ENCODE results near the gene CEMP1.
"Not testable (repeated sequence)": the region's sequence is repeated elsewhere in the genome, so short reads cannot be mapped to it uniquely, and the experiment has no call there.

Gene CEMP1

GRCh38 chr16:2535625-2536013 is 4.4 kb upstream of the CEMP1 start:
- DNase-seq (ENCODE audit: low read depth in 2 of 2): no peak

DNA sequence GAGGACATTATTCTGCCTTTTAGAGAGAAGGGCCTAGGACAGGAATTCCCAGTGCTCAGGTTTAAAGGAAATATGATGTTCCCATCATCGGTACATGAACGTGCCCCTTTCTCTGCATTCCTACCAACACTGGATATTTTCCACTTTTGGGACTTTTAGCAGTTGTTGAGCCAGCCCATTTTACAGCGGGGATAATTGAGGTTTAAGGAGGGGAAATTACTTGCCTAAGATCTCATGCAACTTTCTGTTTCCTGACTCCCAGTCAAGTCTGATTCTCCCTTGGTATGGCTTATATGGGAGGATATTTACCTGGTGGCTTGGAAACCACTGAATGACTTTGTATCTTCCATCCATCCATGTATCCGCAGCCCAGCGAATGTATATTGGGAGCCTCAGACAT is 3.1 kb upstream of the CEMP1 start:
- DNase-seq (ENCODE audit: low read depth in 2 of 2): not testable (repeated sequence)

DNA sequence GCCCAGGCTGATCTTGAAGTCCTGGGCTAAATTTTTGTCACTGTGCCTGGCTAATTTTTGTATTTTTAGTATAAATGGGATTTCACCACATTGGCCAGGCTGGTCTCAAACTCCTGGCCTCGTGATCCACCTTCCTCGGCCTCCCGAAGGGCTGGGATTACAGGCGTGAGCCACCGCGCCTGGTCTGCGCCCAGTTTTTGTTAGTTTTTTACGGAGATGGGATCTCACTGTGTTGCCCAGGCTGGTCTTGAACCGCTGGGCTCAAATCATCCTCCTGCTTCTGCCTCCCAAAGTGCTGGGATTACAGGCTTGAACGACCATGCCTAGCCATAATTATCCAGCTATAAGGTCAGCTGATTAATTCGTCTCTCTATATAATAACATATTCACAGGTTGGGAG is 2.7 kb upstream of the CEMP1 start:
- DNase-seq (ENCODE audit: low read depth in 2 of 2): no peak

- DNase-seq (ENCODE audit: low read depth in 2 of 2): not testable (repeated sequence)
Observed at GRCh38 chr16:2533142-2533755, 2.0 kb upstream of the CEMP1 start.

DNA sequence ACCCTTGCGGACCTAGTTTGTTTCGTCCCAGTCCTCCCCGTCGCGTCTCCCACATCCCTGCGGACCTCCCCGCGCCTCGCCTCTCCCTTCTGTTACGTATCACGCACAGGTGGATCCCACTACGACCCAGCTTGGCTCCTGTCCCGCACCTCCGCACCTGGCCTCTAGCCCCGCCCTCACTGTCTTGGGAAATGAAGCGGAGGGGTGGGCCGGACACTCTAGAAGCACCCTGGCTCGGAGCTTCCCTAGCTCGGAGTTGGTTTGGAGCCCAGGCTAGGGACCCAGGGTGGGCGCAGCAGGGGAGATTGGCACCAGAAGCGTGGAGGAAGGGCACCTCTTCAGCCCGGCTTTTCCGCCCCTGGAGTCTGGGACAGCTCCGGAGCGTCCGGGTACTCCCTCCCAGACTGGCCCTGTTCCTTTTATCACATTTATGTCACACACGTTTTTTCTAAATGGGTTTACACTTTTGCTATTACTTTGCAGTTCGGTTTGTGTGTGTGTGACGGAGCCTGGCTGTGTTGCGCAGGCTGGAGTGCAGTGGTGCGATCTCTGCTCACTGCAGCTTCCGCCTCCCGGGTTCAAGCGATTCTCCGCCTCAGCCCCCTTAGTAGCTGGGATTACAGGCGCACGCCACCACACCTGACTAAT is 1.4 kb upstream of the CEMP1 start:
- DNase-seq (ENCODE audit: low read depth in 2 of 2): no peak

GRCh38 chr16:2531696-2532493 is 687 bp upstream of the CEMP1 start:
- peak; percentile 91 for DNase-seq (ENCODE audit: low read depth in 2 of 2)

DNA sequence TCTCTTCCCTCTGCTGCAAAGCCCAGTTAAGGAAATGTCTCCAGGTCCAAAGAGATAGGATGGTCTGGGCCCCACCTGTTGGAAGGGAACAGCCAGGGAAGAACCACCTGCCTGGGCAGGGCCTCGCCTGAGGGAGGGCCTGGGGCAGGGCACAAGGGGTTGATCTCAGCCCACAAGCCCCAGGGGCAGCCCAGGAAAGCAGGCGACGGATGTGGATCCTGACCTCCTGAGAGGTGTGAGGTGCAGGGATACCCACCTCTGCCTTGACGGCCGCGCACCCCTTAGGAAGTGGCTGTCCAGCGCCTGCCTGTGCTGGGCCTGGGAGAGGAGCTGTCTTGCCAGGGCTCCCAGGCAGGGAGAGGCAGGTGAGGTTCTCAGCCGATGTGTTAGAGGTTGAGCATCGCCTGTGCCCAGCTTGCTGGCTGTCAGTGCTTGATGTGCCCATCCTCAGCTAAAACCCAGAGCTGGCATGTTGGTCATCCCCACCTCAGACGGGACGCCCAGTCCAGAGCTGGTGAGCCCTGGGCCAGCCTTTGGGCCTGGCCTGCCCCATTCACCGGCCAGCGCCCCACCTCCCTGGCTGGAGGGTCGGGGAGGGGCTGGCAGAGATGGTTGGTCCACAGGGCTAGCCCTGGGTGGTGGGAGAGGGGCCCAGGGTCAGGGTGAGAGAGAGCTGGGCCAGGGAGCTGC is 434 bp downstream of the CEMP1 start:
- DNase-seq (ENCODE audit: low read depth in 2 of 2): no peak

DNA sequence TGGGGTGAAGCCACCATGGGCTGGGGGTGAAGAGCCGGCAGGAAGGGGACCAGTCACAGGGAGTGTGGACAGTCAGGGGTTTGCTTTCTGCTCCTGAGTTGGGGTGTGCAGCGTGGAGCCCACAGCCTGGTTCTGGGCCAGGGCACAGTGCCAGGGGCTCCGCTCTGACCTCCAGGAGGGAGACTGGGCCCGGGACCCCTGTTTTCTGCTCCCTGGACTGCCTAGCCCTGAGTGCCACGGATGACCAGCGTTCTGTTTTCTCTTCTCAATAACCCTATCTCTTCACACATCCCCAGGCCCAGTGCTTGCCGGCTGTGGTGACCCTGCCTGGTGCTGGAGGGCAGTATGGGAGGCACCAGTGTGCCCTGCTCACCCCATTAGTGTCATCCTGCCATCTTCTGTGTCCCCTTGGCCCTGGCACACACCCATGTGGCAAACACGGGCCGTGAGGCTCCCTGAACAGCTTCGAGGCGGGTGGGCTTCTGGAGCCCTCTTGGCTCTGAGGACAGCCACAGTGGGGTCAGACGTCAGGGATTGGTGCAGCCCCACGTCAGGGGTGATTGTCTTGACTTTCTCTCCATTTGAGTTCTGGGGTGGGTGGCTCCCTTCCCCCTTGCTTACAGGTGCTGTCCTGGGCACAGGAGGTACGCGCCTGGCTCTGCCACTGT is 1.1 kb downstream of the CEMP1 start:
- no peak for DNase-seq (ENCODE audit: low read depth in 2 of 2)

DNA sequence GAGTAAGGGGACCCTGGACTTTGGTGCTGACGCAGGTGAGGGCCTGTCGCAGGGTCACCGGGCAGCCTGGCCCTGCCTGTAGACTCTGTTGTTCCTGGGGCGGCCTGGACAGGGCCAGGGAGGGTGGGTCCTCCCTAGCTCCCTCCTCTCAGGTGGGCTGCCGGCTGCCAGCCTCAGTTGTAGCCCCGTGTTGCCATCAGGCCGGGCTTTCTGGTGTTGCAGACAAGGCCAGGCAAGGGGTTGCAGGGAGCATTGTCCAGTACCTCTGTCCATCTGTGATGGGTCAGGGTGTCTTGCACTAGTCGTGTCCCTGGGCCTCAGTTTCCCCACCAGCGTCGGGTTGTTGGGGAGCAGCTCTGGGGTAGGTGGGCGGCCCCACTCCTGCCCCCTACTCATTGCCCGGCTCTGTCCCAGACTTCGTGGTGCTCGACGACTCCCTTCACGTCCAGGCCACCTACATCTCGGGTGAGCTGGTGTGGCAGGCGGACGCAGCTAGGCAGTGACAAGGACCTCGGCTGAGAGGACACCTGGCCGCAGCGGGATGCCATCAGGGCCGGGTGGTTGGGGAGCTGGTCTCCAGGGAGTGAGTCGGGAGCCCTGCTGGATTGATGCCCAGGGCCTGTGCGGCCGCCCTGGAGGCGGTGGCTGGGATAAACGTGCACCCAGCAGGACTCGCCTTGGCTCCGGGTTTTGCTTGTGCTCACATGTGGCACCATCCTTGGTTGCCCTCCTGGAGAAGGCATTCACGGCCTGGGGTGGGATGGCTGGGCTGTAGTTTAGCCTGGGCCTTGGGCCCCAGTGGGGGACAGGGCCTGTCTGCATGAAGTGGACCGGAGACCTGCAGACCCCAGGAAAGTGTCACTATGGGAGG is 1.9 kb downstream of the CEMP1 start:
- no peak for DNase-seq (ENCODE audit: low read depth in 2 of 2)

- DNase-seq (ENCODE audit: low read depth in 2 of 2): no peak
Observed at GRCh38 chr16:2528161-2529060, 2.8 kb downstream of the CEMP1 start.

- no peak for DNase-seq (ENCODE audit: low read depth in 2 of 2)
Observed at GRCh38 chr16:2527784-2528100, 3.5 kb downstream of the CEMP1 start.

DNA sequence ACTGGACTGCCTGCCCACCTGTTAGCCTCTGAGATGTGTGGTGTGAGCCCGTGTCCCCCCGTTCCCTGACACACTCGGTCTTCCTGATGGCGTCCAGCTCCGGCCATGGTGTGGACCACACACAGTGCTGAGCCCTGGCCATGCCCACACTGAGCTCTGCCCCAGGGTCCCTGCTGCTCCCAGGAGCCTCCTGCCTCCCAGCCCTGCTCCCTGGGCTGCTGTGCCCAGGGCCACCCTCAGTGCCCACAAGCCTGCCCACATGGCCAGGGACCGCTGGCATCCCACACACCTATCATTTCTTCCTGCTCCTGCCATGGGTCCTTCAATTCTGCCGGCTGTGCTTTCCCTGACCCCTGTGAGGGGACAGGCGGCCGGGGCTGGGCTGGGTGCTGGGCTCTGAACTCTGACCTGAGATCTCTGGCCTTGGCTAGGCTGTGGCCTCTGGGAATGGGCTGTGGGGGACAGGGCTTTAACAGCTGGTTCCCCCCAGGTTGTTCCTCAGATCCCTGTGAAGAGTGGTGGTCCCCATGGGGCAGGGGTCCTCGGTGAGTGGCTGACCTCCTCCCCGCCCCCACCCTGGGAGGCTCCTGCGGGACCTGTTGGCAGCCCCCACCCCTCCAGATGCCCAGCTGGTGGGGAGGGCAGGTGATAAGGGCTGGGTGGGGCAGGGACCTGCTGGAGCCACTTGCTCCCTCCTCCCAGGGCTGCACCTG is 4.0 kb downstream of the CEMP1 start:
- DNase-seq (ENCODE audit: low read depth in 2 of 2): no peak

DNA sequence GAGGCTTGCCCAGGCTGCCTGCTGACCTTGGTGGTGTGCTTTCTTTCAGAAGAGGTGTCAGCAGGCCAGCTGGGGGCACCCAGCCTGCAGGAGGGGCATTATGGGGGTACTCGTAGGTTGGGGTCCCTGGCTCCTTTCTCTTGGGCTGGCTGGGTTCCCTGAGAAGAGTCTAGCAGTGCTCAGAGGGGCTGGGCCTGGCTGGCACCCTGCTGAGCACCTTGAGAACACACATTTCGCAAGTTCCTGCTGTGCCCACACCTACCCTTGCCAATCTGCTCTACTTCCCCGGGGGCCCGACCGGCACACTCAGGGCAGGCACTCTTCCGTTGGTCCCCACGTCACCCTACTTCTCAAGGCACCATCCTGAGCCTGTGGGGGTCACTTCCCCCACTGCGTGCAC is 5.1 kb downstream of the CEMP1 start:
- no peak for DNase-seq (ENCODE audit: low read depth in 2 of 2)

- DNase-seq (ENCODE audit: low read depth in 2 of 2): no peak
Observed at GRCh38 chr16:2524339-2524938, 6.8 kb downstream of the CEMP1 start.

- no peak for DNase-seq (ENCODE audit: low read depth in 2 of 2)
Observed at GRCh38 chr16:2523801-2524231, 7.4 kb downstream of the CEMP1 start.

DNA sequence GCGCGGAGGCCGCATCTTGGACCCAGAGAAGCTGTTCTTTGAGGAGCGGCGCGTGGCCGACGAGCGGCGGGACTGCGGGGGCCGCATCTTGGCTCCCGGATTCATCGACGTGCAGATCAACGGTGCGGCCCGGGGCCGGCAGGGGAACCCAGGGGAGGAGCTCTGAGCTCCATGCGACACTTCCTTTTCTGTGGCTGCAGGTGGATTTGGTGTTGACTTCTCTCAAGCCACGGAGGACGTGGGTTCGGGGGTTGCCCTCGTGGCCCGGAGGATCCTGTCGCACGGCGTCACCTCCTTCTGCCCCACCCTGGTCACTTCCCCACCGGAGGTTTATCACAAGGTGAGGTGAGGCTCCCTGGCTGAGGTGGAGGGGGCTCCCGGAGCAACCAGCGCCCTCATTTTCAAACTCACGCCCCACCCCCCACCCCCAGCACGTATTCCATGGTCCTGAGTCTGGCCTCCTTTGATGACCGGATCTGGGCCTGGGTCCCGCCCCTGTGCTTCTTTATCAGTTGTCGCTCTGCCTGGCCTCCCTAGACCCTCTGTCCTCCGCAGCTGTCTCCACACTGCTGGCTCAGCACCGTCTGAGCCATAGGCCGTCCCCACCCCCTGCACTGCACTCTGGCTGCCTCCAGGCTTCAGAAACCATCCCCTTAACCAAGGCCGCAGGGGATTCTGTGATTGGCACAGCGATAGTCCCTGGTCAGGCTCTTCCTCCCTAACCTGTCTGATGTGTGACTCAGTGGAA is 10.2 kb downstream of the CEMP1 start:
- DNase-seq (ENCODE audit: low read depth in 2 of 2): no peak

DNA sequence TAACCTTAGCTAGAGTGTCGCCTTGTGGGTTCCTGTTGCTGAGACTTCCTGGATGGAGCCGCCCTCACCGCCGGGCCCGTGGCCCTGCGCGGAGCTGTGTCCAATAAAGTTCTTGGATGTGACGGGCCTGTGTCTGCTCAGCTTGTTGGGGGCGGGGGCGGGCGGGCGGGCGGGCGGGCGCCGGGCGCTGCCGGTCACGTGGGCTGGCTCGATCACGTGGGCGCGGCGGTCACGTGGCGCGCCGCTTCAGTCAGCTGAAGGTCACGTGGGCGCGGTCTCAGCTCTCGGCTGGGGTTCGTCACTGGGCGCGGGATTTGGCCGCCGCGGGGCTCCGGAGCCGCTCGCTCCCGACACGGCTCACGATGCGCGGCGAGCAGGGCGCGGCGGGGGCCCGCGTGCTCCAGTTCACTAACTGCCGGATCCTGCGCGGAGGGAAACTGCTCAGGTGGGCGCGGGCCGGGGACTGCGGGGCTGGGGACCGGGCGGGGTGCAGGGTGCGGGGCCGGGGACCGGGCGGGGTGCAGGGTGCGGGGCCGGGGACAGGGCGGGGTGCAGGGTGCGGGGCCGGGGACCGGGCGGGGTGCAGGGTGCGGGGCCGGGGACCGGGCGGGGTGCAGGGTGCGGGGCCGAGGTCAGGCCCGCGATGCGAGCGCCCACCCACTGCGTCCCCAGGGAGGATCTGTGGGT is 11.0 kb downstream of the CEMP1 start, which contains the start of gene AMDHD2:
TSS of gene AMDHD2 (plus strand) at position 275 of the 687 bp plus-strand sequence. CDS start at position 363, 88 bp downstream.
- DNase-seq (ENCODE audit: low read depth in 2 of 2): peak; percentile 72 to 77
